SH-SY5Y (cell line): ENCODE data around the gene PBXIP1.

Experiments
- GATA2 ChIP-seq: IDR thresholded peaks from 2 replicates; pipeline ENCODE4 v1.6.1; 2011; ENCODE audit warnings: mild to moderate bottlenecking, low read depth, low read length
- GATA3 ChIP-seq: IDR thresholded peaks from 2 replicates; pipeline ENCODE4 v1.6.1; 2011; ENCODE audit warnings: low read depth, mild to moderate bottlenecking, low read length, moderate library complexity

DNA sequence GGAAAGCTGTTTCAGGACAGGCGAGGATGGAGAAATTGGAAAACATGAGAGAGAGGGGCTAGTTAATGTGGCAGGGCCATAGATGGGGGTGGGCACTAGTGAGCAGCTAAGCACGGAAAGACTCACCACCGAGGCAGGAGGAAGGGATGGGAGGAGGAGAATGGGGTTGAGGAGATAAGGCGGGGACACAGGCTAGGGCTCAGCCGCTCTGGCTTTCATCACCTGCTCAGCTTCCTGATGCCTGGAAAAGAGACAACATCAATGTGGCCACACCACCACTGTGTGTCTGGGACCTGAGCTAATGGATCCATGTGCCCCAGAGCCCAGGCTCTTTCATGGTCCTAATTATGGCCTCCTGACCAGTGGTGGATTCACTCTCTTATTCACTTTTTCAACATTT lies 47.0 kb downstream of the PBXIP1 start:
- TF ChIP-seq GATA3: no peak
- no peak for TF ChIP-seq GATA2
